GM19468 (cell line): ENCODE measurements around the gene KANSL1L.
A peak's percentile ranks its signal among the peaks of the same experiment; 100 is the strongest.

Experiments
- ATAC-seq: cut with Tn5 transposase; IDR thresholded peaks from one replicate; pipeline ENCODE4 v1.9.1; 2021; ENCODE audit warnings: mild to moderate bottlenecking, moderate library complexity, moderate number of reproducible peaks; ENCODE audit not compliant: unreplicated experiment; ENCODE audit errors: extremely low read depth

KANSL1L gene

GRCh38 chr2:210086930-210087329 lies 84.3 kb downstream of the KANSL1L start:
- no peak for ATAC-seq

GRCh38 chr2:210086292-210086691 lies 84.9 kb downstream of the KANSL1L start:
- ATAC-seq = no peak

- peak; percentile 73 for ATAC-seq
Observed at GRCh38 chr2:210072922-210073509, 98.2 kb downstream of the KANSL1L start.

GRCh38 chr2:210072493-210072892 lies 98.7 kb downstream of the KANSL1L start:
- no peak for ATAC-seq

- no peak for ATAC-seq
Observed at GRCh38 chr2:210063306-210063705, 107.9 kb downstream of the KANSL1L start.

- ATAC-seq = no peak
Observed at GRCh38 chr2:210055825-210056224, 115.4 kb downstream of the KANSL1L start.

- no peak for ATAC-seq
Observed at GRCh38 chr2:210054696-210055095, 116.5 kb downstream of the KANSL1L start.

- ATAC-seq = no peak
Observed at GRCh38 chr2:210050885-210051284, 120.3 kb downstream of the KANSL1L start.

- ATAC-seq = no peak
Observed at GRCh38 chr2:210049831-210050230, 121.4 kb downstream of the KANSL1L start.

- ATAC-seq = no peak
Observed at GRCh38 chr2:210046851-210047500, 124.2 kb downstream of the KANSL1L start.

- no peak for ATAC-seq
Observed at GRCh38 chr2:210038078-210038477, 133.1 kb downstream of the KANSL1L start.

GRCh38 chr2:210035679-210036078 lies 135.5 kb downstream of the KANSL1L start:
- ATAC-seq = no peak

GRCh38 chr2:210034087-210034683 lies 137.0 kb downstream of the KANSL1L start:
- no peak for ATAC-seq

GRCh38 chr2:210028178-210028577 lies 143.0 kb downstream of the KANSL1L start:
- no peak for ATAC-seq

GRCh38 chr2:210027608-210028007 lies 143.6 kb downstream of the KANSL1L start:
- ATAC-seq = no peak

GRCh38 chr2:210022824-210023223 lies 148.4 kb downstream of the KANSL1L start:
- ATAC-seq = no peak

GRCh38 chr2:210020138-210020537 lies 151.1 kb downstream of the KANSL1L start:
- no peak for ATAC-seq

GRCh38 chr2:210009896-210010295 lies 161.3 kb downstream of the KANSL1L start:
- ATAC-seq = no peak

GRCh38 chr2:210009126-210009525 lies 162.1 kb downstream of the KANSL1L start:
- no peak for ATAC-seq

- no peak for ATAC-seq
Observed at GRCh38 chr2:210007895-210008294, 163.3 kb downstream of the KANSL1L start.

- no peak for ATAC-seq
Observed at GRCh38 chr2:210004881-210005280, 166.3 kb downstream of the KANSL1L start.

GRCh38 chr2:210003359-210003758 lies 167.8 kb downstream of the KANSL1L start:
- no peak for ATAC-seq
